B cell (primary cell): Measurements from ENCODE around the gene TMEM86B. TPM values are rescaled to one million over a fixed set of nuclear protein-coding genes. Genes with fewer than 3 reads are reported as not detected.

Source experiments
- ATAC-seq: fragments of 200-7000 bp; cut with Tn5 transposase; one replicate; pipeline ENCODE4 v1.10.0; 2021; ENCODE audit warnings: low read depth, mild to moderate bottlenecking, moderate number of reproducible peaks, moderate library complexity
- CTCF ChIA-PET: fragments of 350-600 bp; sonication (Branson Sonifier 250); formaldehyde crosslinking; loops from one replicate; lab custom pipeline; 2021; ENCODE audit warnings: antibody characterized with exemption, inconsistent platforms; lab: Charles Lee
- POLR2A ChIA-PET: fragments of 350-600 bp; sonication (Branson Sonifier 250); formaldehyde crosslinking; loops from one replicate; lab custom pipeline; 2021; ENCODE audit warnings: antibody characterized with exemption; lab: Charles Lee
- DNase-seq: peaks from one replicate; pipeline ENCODE4 v3.0.0; 2013
- H2AFZ ChIP-seq: 2 replicates; pipeline ENCODE4 v1.6.1; 2012; ENCODE audit warnings: mild to moderate bottlenecking, low read depth, low read length; ENCODE audit not compliant: insufficient read depth, poor library complexity, severe bottlenecking
- H3K27ac ChIP-seq, 2 donors: 1 replicate in 1 of 2; 2 replicates in 1 of 2; pipeline ENCODE4 v1.5.1; 2012 to 2013; ENCODE audit warnings: low read length in 2 of 2, mild to moderate bottlenecking in 2 of 2, moderate library complexity in 1 of 2
- H3K27me3 ChIP-seq, 4 experiments: fragments of 200-600 bp in 1 of 4; sonication (generic) in 1 of 4; replicated peaks in 1 of 4; 1 replicate in 2 of 4; 2 replicates in 2 of 4; pipeline versions ENCODE4 v1.6.1 to v1.7.0; 2013 to 2016; ENCODE audit warnings: low read length in 3 of 4, mild to moderate bottlenecking in 2 of 4, mixed read lengths in 1 of 4, moderate library complexity in 1 of 4; ENCODE audit not compliant: insufficient read depth in 4 of 4, control insufficient read depth in 3 of 4; ENCODE audit errors: control extremely low read depth in 1 of 4
- H3K36me3 ChIP-seq, 2 experiments: replicated peaks in 1 of 2; 1 replicate in 1 of 2; 2 replicates in 1 of 2; pipeline versions ENCODE4 v1.6.1 to v1.7.1; 2013; ENCODE audit warnings: low read length in 1 of 2; ENCODE audit not compliant: insufficient read depth in 2 of 2, control insufficient read depth in 1 of 2; ENCODE audit errors: control extremely low read depth in 1 of 2, extremely low read depth in 1 of 2
- H3K4me1 ChIP-seq, 2 donors: fragments of 200-600 bp in 1 of 2; sonication (generic) in 1 of 2; 1 replicate in 1 of 2; 2 replicates in 1 of 2; pipeline versions ENCODE4 v1.5.1 to v1.6.1; 2013 to 2017; ENCODE audit warnings: low read length in 2 of 2; ENCODE audit not compliant: control insufficient read depth in 2 of 2, insufficient read depth in 2 of 2
- H3K4me2 ChIP-seq: replicated peaks from 2 replicates; pipeline ENCODE3; 2012; ENCODE audit warnings: mild to moderate bottlenecking, low read depth, low read length; ENCODE audit not compliant: poor library complexity, severe bottlenecking
- H3K4me3 ChIP-seq, 5 experiments: fragments of 200-600 bp in 1 of 5; sonication (generic) in 1 of 5; 1 replicate in 3 of 5; 2 replicates in 2 of 5; pipeline versions ENCODE4 v1.5.1 to v1.7.0; 2011 to 2016; ENCODE audit warnings: low read length in 4 of 5, mild to moderate bottlenecking in 4 of 5, low read depth in 2 of 5, control low read depth in 1 of 5, moderate library complexity in 1 of 5; ENCODE audit not compliant: insufficient read depth in 1 of 5; ENCODE audit errors: control extremely low read depth in 1 of 5, extremely low read depth in 1 of 5
- H3K79me2 ChIP-seq: fragments of 200-600 bp; sonication (generic); one replicate; pipeline ENCODE4 v1.6.0; 2016; ENCODE audit warnings: low read length; ENCODE audit not compliant: control insufficient read depth, insufficient read depth
- H3K9ac ChIP-seq: fragments of 200-600 bp; sonication (generic); 2 replicates; pipeline ENCODE4 v1.6.1; 2017; ENCODE audit warnings: mild to moderate bottlenecking, low read length, moderate library complexity
- H3K9me3 ChIP-seq, 3 donors: one replicate each; pipeline versions ENCODE4 v1.6.1 to v1.7.1; 2013; ENCODE audit warnings: low read length in 2 of 3; ENCODE audit not compliant: control insufficient read depth in 2 of 3, insufficient read depth in 1 of 3; ENCODE audit errors: control extremely low read depth in 1 of 3
- H4K20me1 ChIP-seq: 2 replicates; pipeline ENCODE4 v1.6.0; 2012; ENCODE audit warnings: mild to moderate bottlenecking, low read length; ENCODE audit not compliant: insufficient read depth, control insufficient read depth, poor library complexity, severe bottlenecking
- H3K27ac Mint-ChIP-seq: one replicate; pipeline ENCODE4 v1.8.0; 2021; ENCODE audit warnings: mixed read lengths
- H3K27me3 Mint-ChIP-seq: one replicate; pipeline ENCODE4 v1.8.0; 2021; ENCODE audit warnings: mixed read lengths
- H3K4me1 Mint-ChIP-seq: one replicate; pipeline ENCODE4 v1.8.0; 2021; ENCODE audit warnings: mixed read lengths
- H3K4me3 Mint-ChIP-seq: one replicate; pipeline ENCODE4 v1.8.0; 2021; ENCODE audit warnings: mixed read lengths
- H3K9me3 Mint-ChIP-seq: one replicate; pipeline ENCODE4 v1.8.0; 2022; ENCODE audit warnings: mixed read lengths; ENCODE audit not compliant: insufficient read depth
- EZH2 ChIP-seq: IDR thresholded peaks from 2 replicates; pipeline ENCODE4 v1.6.1; 2012; ENCODE audit warnings: borderline replicate concordance, low read depth, mild to moderate bottlenecking, moderate library complexity, low read length; ENCODE audit not compliant: insufficient read depth, poor library complexity, severe bottlenecking
- WGBS: methylation state at CpG from one replicate; pipeline ENCODE4 v1.1.5; 2013; ENCODE audit warnings: missing lambda C conversion rate; ENCODE audit not compliant: insufficient coverage; 5-methylcytosine and 5-hydroxymethylcytosine counted together
- intact Hi-C: fragments of 100-400 bp; cut with micrococcal nuclease; formaldehyde crosslinking; loops from one replicate; pipeline ENCODE4 v1.10.0; 2022
- polyA plus RNA-seq: library from polyadenylated mRNA; depleted of rRNA; stranded (reverse); fragments of >200 nt; gene quantifications from 2 replicates; pipeline ENCODE4 v1.2.3, GENCODE V29; 2012
- total RNA-seq, 2 donors: library from RNA; stranded (reverse); fragments of 120-200 nt in 1 of 2; gene quantifications; 1 replicate in 1 of 2; 2 replicates in 1 of 2; pipeline versions ENCODE4 v1.2.3 to v1.2.4, GENCODE V29; 2013 to 2022
- TF ChIP-seq, protein P1 (sequence below): fragments of 200-600 bp; IDR thresholded peaks from one replicate; pipeline ENCODE4 v1.8.0; 2022; ENCODE audit warnings: antibody characterized with exemption, mild to moderate bottlenecking

The TMEM86B gene
- total and polyA plus RNA-seq, 2 donors (not counting 1 experiment from before 2014, with no cell fraction given), result 13.6 to 20.7 TPM

DNA sequence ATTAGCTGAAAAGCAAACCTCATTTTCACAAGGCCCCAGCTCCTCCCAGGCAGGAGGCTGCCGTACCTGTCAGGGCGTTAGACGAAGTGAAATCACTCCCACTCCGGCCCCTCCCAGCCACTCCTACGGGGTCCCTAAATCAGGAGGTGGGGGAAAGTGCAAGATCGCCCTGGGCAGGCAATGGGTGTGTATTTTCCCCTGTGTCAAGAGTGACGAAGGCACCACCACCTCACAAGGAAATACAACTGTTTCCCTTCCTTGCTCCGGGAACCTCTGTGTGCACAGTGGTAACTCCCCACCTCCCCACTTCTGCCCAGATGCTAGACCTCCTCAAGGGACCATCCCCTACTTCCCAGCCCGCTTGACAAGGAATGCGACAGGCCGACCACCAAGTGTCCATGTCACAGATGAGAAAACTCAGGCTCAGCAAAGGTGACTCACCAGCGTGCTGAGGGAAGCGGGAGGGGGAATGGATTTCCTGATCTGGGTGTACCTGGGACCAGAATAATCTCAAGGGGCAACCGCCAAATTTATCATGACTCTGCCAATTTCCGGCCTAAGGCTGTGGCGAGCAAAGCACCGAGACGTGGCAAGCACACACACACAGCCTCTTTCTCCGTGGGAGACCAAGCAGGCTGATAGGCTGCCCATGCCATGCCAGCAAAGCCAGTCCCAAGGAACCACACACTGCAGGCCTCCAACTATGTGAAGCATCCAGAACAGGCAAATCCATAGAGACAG is 22.9 kb upstream of the TMEM86B start:
- Mint-ChIP-seq H3K27ac (peak overlapping the region; percentile 95), H3K27me3 (no peaks in the 10 kb centered on the region), H3K4me3 (peak overlapping the region; percentile 94), H3K9me3 (no peaks in the 10 kb centered on the region), H3K4me1 (peaks cover 86% of the 10 kb centered on the region)
- POLR2A ChIA-PET, result interaction anchor here (1.0 kb wide), 1 partner anchor 8 kb away, joined by 3 read pairs; no protein-coding TSS in a partner anchor
- Histone ChIP-seq H3K4me3 (peak overlapping the region in 3 of 5 experiments; percentile 9 to 50 (median 37)), H2AFZ (no peak overlapping the region), H3K79me2 (peaks cover 90% of the 10 kb centered on the region), H3K4me1 (peaks cover 87 to 98% of the 10 kb centered on the region in 2 donors), H4K20me1 (peaks cover 89% of the 10 kb centered on the region), H3K4me2 (peak overlapping the region; percentile 78), H3K36me3 (peaks cover 0 to 27% of the 10 kb centered on the region in 2 experiments), H3K9ac (peak overlapping the region; percentile 51), H3K9me3 (no peaks in the 10 kb centered on the region), H3K27ac (peak overlapping the region; percentile 61 to 94), H3K27me3 (no peaks in the 10 kb centered on the region)
- CTCF ChIA-PET, result interaction anchor here (0.6 to 5.9 kb wide), 4 partner anchors 28 to 928 kb away, joined by 3 to 56 read pairs (median 4); partner anchors contain the start of genes BRSK1 and HSPBP1
- no peak for TF ChIP-seq EZH2
- TF ChIP-seq, protein P1, sequence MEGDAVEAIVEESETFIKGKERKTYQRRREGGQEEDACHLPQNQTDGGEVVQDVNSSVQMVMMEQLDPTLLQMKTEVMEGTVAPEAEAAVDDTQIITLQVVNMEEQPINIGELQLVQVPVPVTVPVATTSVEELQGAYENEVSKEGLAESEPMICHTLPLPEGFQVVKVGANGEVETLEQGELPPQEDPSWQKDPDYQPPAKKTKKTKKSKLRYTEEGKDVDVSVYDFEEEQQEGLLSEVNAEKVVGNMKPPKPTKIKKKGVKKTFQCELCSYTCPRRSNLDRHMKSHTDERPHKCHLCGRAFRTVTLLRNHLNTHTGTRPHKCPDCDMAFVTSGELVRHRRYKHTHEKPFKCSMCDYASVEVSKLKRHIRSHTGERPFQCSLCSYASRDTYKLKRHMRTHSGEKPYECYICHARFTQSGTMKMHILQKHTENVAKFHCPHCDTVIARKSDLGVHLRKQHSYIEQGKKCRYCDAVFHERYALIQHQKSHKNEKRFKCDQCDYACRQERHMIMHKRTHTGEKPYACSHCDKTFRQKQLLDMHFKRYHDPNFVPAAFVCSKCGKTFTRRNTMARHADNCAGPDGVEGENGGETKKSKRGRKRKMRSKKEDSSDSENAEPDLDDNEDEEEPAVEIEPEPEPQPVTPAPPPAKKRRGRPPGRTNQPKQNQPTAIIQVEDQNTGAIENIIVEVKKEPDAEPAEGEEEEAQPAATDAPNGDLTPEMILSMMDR, result no peak
- intact Hi-C loops, result loop anchor here (10.0 kb wide), 2 partner anchors 353 to 383 kb away; partner anchors contain the start of genes ZNF524 and ZNF865
- ATAC-seq (peak; percentile 8), DNase-seq (peak; percentile 52)
- WGBS, result 0% methylated on average over 12 of the region's 19 CpGs
